Activated T-helper 2 cell treated with anti-CD3 and anti-CD28 coated beads, Interferon-gamma antibody, Interleukin-2, Interleukin-4, amounts not matched to agents 10 μg/mL and 5 μg/mL and 100 μg/mL, durations not matched to agents 14 hours and 24 hours and 36 hours (primary cell): Measurements from ENCODE around the gene INPP5E. TPM values are rescaled to one million over a fixed set of nuclear protein-coding genes. Genes with fewer than 3 reads are reported as not detected.
A peak's percentile ranks its signal among the peaks of the same experiment; 100 is the strongest.

Experiments used
- DNase-seq: peaks from one replicate; pipeline ENCODE4 v3.0.0; 2021; ENCODE audit warnings: low spot score
- H3K27ac Mint-ChIP-seq: one replicate; pipeline ENCODE4 v1.8.0; 2021; ENCODE audit warnings: mixed read lengths
- H3K27me3 Mint-ChIP-seq: one replicate; pipeline ENCODE4 v1.8.0; 2021; ENCODE audit warnings: low read depth, mixed read lengths
- H3K36me3 Mint-ChIP-seq: one replicate; pipeline ENCODE4 v1.8.0; 2021; ENCODE audit warnings: low read depth, mixed read lengths
- H3K4me1 Mint-ChIP-seq: one replicate; pipeline ENCODE4 v1.8.0; 2021; ENCODE audit warnings: low read depth, mixed read lengths
- H3K4me3 Mint-ChIP-seq: one replicate; pipeline ENCODE4 v1.8.0; 2021; ENCODE audit warnings: low read depth, mild to moderate bottlenecking, moderate library complexity, mixed read lengths
- H3K9me3 Mint-ChIP-seq: one replicate; pipeline ENCODE4 v1.8.0; 2021; ENCODE audit warnings: mixed read lengths
- intact Hi-C: fragments of 100-400 bp; cut with micrococcal nuclease; formaldehyde crosslinking; loops from one replicate; pipeline ENCODE4 v1.15.1; 2023
- total RNA-seq: library from RNA; stranded (reverse); gene quantifications from 2 replicates; pipeline ENCODE4 v1.2.3, GENCODE V29; 2022

INPP5E gene
- total RNA-seq, 1 donor from 2014 or later = 21.8 TPM

- Mint-ChIP-seq H3K27me3 (no peaks in the 10 kb centered on the region), H3K4me1 (peaks cover 19% of the 10 kb centered on the region), H3K4me3 (peak overlapping the region; percentile 83), H3K27ac (no peak overlapping the region), H3K36me3 (peaks cover 54% of the 10 kb centered on the region), H3K9me3 (no peaks in the 10 kb centered on the region)
- intact Hi-C loops = loop anchor here (2.0 to 5.0 kb wide), 2 partner anchors 38 to 43 kb away; partner anchors contain the start of genes SEC16A and SNAPC4
- peak; percentile 51 for DNase-seq
These were observed 831 bp downstream of the INPP5E start for GRCh38 chr9:136438548-136439480.

GRCh38 chr9:136437839-136438547 lies 1.7 kb downstream of the INPP5E start:
- no peaks in the 10 kb centered on the region for H3K27me3 Mint-ChIP-seq
- H3K36me3 Mint-ChIP-seq = peaks cover 49% of the 10 kb centered on the region
- peaks cover 19% of the 10 kb centered on the region for H3K4me1 Mint-ChIP-seq
- peak overlapping the region; percentile 43 for H3K27ac Mint-ChIP-seq
- intact Hi-C loops = loop anchor here (2.0 to 5.0 kb wide), 2 partner anchors 37 to 44 kb away; partner anchors contain the start of genes SEC16A and SNAPC4
- H3K9me3 Mint-ChIP-seq = no peaks in the 10 kb centered on the region
- H3K4me3 Mint-ChIP-seq = peak overlapping the region; percentile 83
- DNase-seq = no peak

- H3K4me1 Mint-ChIP-seq = peaks cover 19% of the 10 kb centered on the region
- peak overlapping the region; percentile 83 for H3K4me3 Mint-ChIP-seq
- H3K27me3 Mint-ChIP-seq = no peaks in the 10 kb centered on the region
- peak overlapping the region; percentile 46 for H3K27ac Mint-ChIP-seq
- intact Hi-C loops = loop anchor here (5.0 kb wide), 1 partner anchor 45 kb away; the partner anchor contains the start of gene SEC16A
- H3K9me3 Mint-ChIP-seq = no peaks in the 10 kb centered on the region
- DNase-seq = no peak
- H3K36me3 Mint-ChIP-seq = peaks cover 43% of the 10 kb centered on the region
These were observed 2.2 kb downstream of the INPP5E start for GRCh38 chr9:136437430-136437829.

- intact Hi-C loops = loop anchor here (5.0 kb wide), 1 partner anchor 46 kb away; the partner anchor contains the start of gene SEC16A
- DNase-seq = no peak
- Mint-ChIP-seq H3K4me3 (peak overlapping the region; percentile 83), H3K27ac (no peak overlapping the region), H3K9me3 (no peaks in the 10 kb centered on the region), H3K36me3 (peaks cover 34% of the 10 kb centered on the region), H3K27me3 (no peaks in the 10 kb centered on the region), H3K4me1 (peaks cover 19% of the 10 kb centered on the region)
These were observed 3.5 kb downstream of the INPP5E start for GRCh38 chr9:136436055-136436634.

- no peak overlapping the region for H3K27ac Mint-ChIP-seq
- no peak for DNase-seq
- H3K27me3 Mint-ChIP-seq = no peaks in the 10 kb centered on the region
- H3K4me1 Mint-ChIP-seq = peaks cover 19% of the 10 kb centered on the region
- intact Hi-C loops = loop anchor here (5.0 kb wide), 1 partner anchor 48 kb away; the partner anchor contains the start of gene SEC16A
- H3K9me3 Mint-ChIP-seq = no peaks in the 10 kb centered on the region
- peaks cover 27% of the 10 kb centered on the region for H3K36me3 Mint-ChIP-seq
- no peak overlapping the region for H3K4me3 Mint-ChIP-seq
These were observed 5.0 kb downstream of the INPP5E start for GRCh38 chr9:136434580-136435169.

GRCh38 chr9:136433849-136434579 lies 5.6 kb downstream of the INPP5E start:
- H3K27ac Mint-ChIP-seq = no peak overlapping the region
- H3K4me1 Mint-ChIP-seq = peaks cover 19% of the 10 kb centered on the region
- no peaks in the 10 kb centered on the region for H3K27me3 Mint-ChIP-seq
- no peak for DNase-seq
- no peak overlapping the region for H3K4me3 Mint-ChIP-seq
- intact Hi-C loops = no loop called here
- peaks cover 28% of the 10 kb centered on the region for H3K36me3 Mint-ChIP-seq
- no peaks in the 10 kb centered on the region for H3K9me3 Mint-ChIP-seq

GRCh38 chr9:136433043-136433715 lies 6.5 kb downstream of the INPP5E start:
- no peak overlapping the region for H3K27ac Mint-ChIP-seq
- no peak overlapping the region for H3K4me3 Mint-ChIP-seq
- no peak for DNase-seq
- intact Hi-C loops = no loop called here
- peaks cover 17% of the 10 kb centered on the region for H3K4me1 Mint-ChIP-seq
- no peaks in the 10 kb centered on the region for H3K27me3 Mint-ChIP-seq
- no peaks in the 10 kb centered on the region for H3K9me3 Mint-ChIP-seq
- H3K36me3 Mint-ChIP-seq = peaks cover 30% of the 10 kb centered on the region

GRCh38 chr9:136432591-136432990 lies 7.1 kb downstream of the INPP5E start:
- Mint-ChIP-seq H3K9me3 (no peaks in the 10 kb centered on the region), H3K27ac (no peak overlapping the region), H3K4me1 (peaks cover 14% of the 10 kb centered on the region), H3K36me3 (peaks cover 28% of the 10 kb centered on the region), H3K4me3 (no peak overlapping the region), H3K27me3 (no peaks in the 10 kb centered on the region)
- DNase-seq = no peak
- intact Hi-C loops = no loop called here

GRCh38 chr9:136431782-136432350 lies 7.8 kb downstream of the INPP5E start:
- no peaks in the 10 kb centered on the region for H3K9me3 Mint-ChIP-seq
- DNase-seq = no peak
- H3K36me3 Mint-ChIP-seq = peaks cover 28% of the 10 kb centered on the region
- H3K4me1 Mint-ChIP-seq = peaks cover 7% of the 10 kb centered on the region
- no peak overlapping the region for H3K4me3 Mint-ChIP-seq
- H3K27ac Mint-ChIP-seq = no peak overlapping the region
- intact Hi-C loops = no loop called here
- H3K27me3 Mint-ChIP-seq = no peaks in the 10 kb centered on the region

- Mint-ChIP-seq H3K9me3 (no peaks in the 10 kb centered on the region), H3K27ac (no peak overlapping the region), H3K4me3 (no peak overlapping the region), H3K4me1 (no peaks in the 10 kb centered on the region), H3K36me3 (peaks cover 27% of the 10 kb centered on the region), H3K27me3 (no peaks in the 10 kb centered on the region)
- no peak for DNase-seq
- intact Hi-C loops = no loop called here
These were observed 8.9 kb downstream of the INPP5E start for GRCh38 chr9:136430588-136431234.
